HepG2 (cell line): Measurements from ENCODE around the gene NFE2L2. TPM values are rescaled to one million over a fixed set of nuclear protein-coding genes. Genes with fewer than 3 reads are reported as not detected.

ENCODE experiments used
- BRD4 ChIP-seq: sonication (generic); formaldehyde crosslinking; IDR thresholded peaks from 2 replicates; pipeline ENCODE4 v1.4.0; 2020; ENCODE audit warnings: missing genetic modification reagents
- FOXP1 ChIP-seq, 2 experiments: fragments of 450-650 bp in 1 of 2; IDR thresholded peaks; 2 replicates each; pipeline ENCODE4 v1.6.1; 2017 to 2018; ENCODE audit warnings: antibody characterized with exemption in 1 of 2
- GTF3A ChIP-seq: sonication (generic); formaldehyde crosslinking; conservative IDR thresholded peaks from 2 replicates; pipeline ENCODE4 v1.4.0; 2020; ENCODE audit warnings: mild to moderate bottlenecking, missing genetic modification reagents
- HMGA1 ChIP-seq: sonication (generic); formaldehyde crosslinking; conservative IDR thresholded peaks from 2 replicates; pipeline ENCODE4 v1.4.0; 2020; ENCODE audit warnings: missing genetic modification reagents
- HNF4G ChIP-seq, 2 experiments: sonication (generic) in 1 of 2; formaldehyde crosslinking in 1 of 2; IDR thresholded peaks; 2 replicates each; pipeline versions ENCODE4 v1.4.0 to v1.6.1; 2011 to 2020; ENCODE audit warnings: borderline replicate concordance in 2 of 2, low read depth in 2 of 2, mild to moderate bottlenecking in 2 of 2, low read length in 1 of 2, missing genetic modification reagents in 1 of 2, moderate library complexity in 1 of 2
- KDM3A ChIP-seq: IDR thresholded peaks from 2 replicates; pipeline ENCODE4 v1.6.1; 2018; ENCODE audit warnings: low read depth, missing compliant biosample characterization
- MEIS1 ChIP-seq: sonication (generic); formaldehyde crosslinking; IDR thresholded peaks from 2 replicates; pipeline ENCODE4 v1.9.0; 2021; ENCODE audit warnings: mild to moderate bottlenecking, missing genetic modification reagents, moderate library complexity, borderline replicate concordance
- SMC3 ChIP-seq: IDR thresholded peaks from 2 replicates; pipeline ENCODE4 v1.6.1; 2011; ENCODE audit warnings: low read length, improper control_type of control experiment
- SP140L ChIP-seq: sonication (generic); formaldehyde crosslinking; IDR thresholded peaks from 2 replicates; pipeline ENCODE4 v1.4.0; 2020; ENCODE audit warnings: missing genetic modification reagents, borderline replicate concordance
- ZFY ChIP-seq: sonication (generic); formaldehyde crosslinking; IDR thresholded peaks from 2 replicates; pipeline ENCODE4 v1.4.0; 2020; ENCODE audit warnings: missing genetic modification reagents
- ZNF101 ChIP-seq: sonication (generic); formaldehyde crosslinking; IDR thresholded peaks from 2 replicates; pipeline ENCODE4 v1.4.0; 2020; ENCODE audit warnings: mild to moderate bottlenecking, low read depth, missing genetic modification reagents, borderline replicate concordance
- ZNF124 ChIP-seq: sonication (generic); formaldehyde crosslinking; IDR thresholded peaks from 2 replicates; pipeline ENCODE4 v1.4.0; 2020; ENCODE audit warnings: missing genetic modification reagents
- ZNF143 ChIP-seq: sonication (generic); formaldehyde crosslinking; IDR thresholded peaks from 2 replicates; pipeline ENCODE4 v1.4.0; 2020; ENCODE audit warnings: missing genetic modification reagents
- ZNF282 ChIP-seq: fragments of 450-650 bp; IDR thresholded peaks from 2 replicates; pipeline ENCODE4 v1.6.1; 2018; ENCODE audit not compliant: partially characterized antibody
- polyA plus RNA-seq, 8 experiments: library from polyadenylated mRNA; depleted of rRNA in 3 of 8; stranded (reverse) in 7 of 8; unstranded in 1 of 8; fragments of >200 nt; fragmentation: Illumina TruSeq in 4 of 8; extraction: Trizol in 4 of 8; gene quantifications; 2 replicates each; pipeline versions ENCODE4 v1.2.1 to v1.2.3, GENCODE V29; 2011 to 2016; ENCODE audit warnings: low read depth in 4 of 8, missing spikeins in 1 of 8, mixed read lengths in 1 of 8; ENCODE audit not compliant: insufficient read depth in 1 of 8
- total RNA-seq, 5 experiments: library from RNA; depleted of rRNA; stranded (reverse); fragments of >200 nt; fragmentation: Illumina TruSeq; extraction: Trizol; gene quantifications; 2 replicates each; pipeline ENCODE4 v1.2.3, GENCODE V29; 2016; ENCODE audit warnings: low read depth in 1 of 5
- TF ChIP-seq, protein P1 (sequence below): sonication (generic); formaldehyde crosslinking; IDR thresholded peaks from 2 replicates; pipeline ENCODE4 v1.4.0; 2020; ENCODE audit warnings: missing genetic modification reagents
- TF ChIP-seq, protein P2 (sequence below): IDR thresholded peaks from 2 replicates; pipeline ENCODE4 v1.6.1; 2016
- TF ChIP-seq, protein P3 (sequence below): IDR thresholded peaks from 2 replicates; pipeline ENCODE4 v1.6.1; 2012; ENCODE audit warnings: low read length, improper control_type of control experiment
- TF ChIP-seq, protein P4 (sequence below): sonication (generic); formaldehyde crosslinking; IDR thresholded peaks from 2 replicates; pipeline ENCODE4 v1.5.1; 2020; ENCODE audit warnings: missing genetic modification reagents, mild to moderate bottlenecking, borderline replicate concordance
- TF ChIP-seq, protein P5 (sequence below): sonication (generic); formaldehyde crosslinking; IDR thresholded peaks from 2 replicates; pipeline ENCODE4 v1.4.0; 2020; ENCODE audit warnings: mild to moderate bottlenecking, missing genetic modification reagents
- TF ChIP-seq, protein P6 (sequence below): sonication (generic); IDR thresholded peaks from 2 replicates; pipeline ENCODE4 v1.6.1; 2016; ENCODE audit warnings: low read depth, borderline replicate concordance

NFE2L2 gene
- total and polyA plus RNA-seq, 2 of the 13 experiments (the other 11 are each of a cell fraction or from before 2014, with no cell fraction given): 84.6 to 215 TPM

DNA sequence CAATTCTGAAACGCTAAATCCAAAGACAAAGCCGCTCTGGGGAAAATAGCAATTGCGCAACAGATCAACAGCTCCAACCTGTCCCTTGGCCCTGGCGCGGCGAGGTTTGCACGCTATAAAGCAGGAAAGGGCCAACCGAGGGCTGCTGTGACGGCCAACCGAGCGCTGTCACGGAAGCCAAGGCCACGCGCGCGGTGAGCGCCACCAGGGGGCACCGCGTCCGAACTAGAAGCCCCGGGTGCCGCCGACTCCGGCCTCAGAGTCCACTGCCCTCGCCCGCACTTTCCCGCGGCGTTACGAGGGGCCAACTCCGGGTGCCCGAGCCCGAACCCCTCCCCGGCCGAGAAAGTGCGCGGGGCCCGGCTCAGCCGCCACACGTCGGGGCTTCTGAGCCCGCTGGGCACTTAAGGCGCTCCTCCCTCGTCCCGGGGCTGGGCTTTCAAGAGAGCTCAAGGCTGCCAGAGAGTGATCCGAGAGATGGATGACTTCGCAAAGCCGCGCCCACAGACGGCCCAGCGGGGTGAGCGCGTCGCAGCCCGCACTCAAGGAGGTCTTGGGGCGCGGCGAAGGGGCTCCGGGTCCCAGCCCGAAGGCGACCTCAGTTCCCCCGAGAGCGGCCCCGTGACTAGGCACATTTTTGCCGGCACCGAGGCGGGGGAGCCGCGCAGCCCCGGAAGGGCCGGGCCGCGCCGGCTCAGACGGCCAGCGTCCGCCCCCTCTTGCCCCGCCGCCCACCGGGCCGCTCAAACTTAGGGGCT lies 897 bp downstream of the NFE2L2 start (continued):
- TF ChIP-seq, protein P1, sequence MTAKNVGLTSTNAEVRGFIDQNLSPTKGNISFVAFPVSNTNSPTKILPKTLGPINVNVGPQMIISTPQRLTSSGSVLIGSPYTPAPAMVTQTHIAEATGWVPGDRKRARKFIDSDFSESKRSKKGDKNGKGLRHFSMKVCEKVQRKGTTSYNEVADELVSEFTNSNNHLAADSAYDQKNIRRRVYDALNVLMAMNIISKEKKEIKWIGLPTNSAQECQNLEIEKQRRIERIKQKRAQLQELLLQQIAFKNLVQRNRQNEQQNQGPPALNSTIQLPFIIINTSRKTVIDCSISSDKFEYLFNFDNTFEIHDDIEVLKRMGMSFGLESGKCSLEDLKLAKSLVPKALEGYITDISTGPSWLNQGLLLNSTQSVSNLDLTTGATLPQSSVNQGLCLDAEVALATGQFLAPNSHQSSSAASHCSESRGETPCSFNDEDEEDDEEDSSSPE (CRISPR knock-in tag): peak; percentile 88
- TF ChIP-seq HMGA1 (CRISPR knock-in tag) (no peak), MEIS1 (CRISPR knock-in tag) (peak; percentile 98), SP140L (CRISPR knock-in tag) (peak; percentile 96), ZNF143 (CRISPR knock-in tag) (no peak), ZFY (CRISPR knock-in tag) (peak; percentile 87), GTF3A (CRISPR knock-in tag) (no peak), ZNF282 (no peak), FOXP1 (IDR thresholded peaks at IDR 0.05) (peak; percentile 81; the same call in 1 of the 2 replicates), FOXP1 (CRISPR knock-in tag; IDR thresholded peaks at IDR 0.05) (peak; percentile 92), BRD4 (CRISPR knock-in tag) (peak; percentile 82), ZNF101 (peak; percentile 31; the same call in 1 of the 2 replicates), HNF4G (IDR thresholded peaks at IDR 0.05; ENCODE audit: borderline replicate concordance, low read depth, low read length) (peak; percentile 91), HNF4G (CRISPR knock-in tag; IDR thresholded peaks at IDR 0.05; ENCODE audit: borderline replicate concordance, low read depth) (peak; percentile 73; the same call in 1 of the 2 replicates), KDM3A (CRISPR knock-in tag) (peak; percentile 98), ZNF124 (peak; percentile 98), SMC3 (peak; percentile 72; the same call in 1 of the 2 replicates)
- TF ChIP-seq, protein P2, sequence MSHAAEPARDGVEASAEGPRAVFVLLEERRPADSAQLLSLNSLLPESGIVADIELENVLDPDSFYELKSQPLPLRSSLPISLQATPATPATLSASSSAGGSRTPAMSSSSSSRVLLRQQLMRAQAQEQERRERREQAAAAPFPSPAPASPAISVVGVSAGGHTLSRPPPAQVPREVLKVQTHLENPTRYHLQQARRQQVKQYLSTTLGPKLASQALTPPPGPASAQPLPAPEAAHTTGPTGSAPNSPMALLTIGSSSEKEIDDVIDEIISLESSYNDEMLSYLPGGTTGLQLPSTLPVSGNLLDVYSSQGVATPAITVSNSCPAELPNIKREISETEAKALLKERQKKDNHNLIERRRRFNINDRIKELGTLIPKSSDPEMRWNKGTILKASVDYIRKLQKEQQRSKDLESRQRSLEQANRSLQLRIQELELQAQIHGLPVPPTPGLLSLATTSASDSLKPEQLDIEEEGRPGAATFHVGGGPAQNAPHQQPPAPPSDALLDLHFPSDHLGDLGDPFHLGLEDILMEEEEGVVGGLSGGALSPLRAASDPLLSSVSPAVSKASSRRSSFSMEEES (CRISPR knock-in tag): peak; percentile 80
- TF ChIP-seq, protein P3, sequence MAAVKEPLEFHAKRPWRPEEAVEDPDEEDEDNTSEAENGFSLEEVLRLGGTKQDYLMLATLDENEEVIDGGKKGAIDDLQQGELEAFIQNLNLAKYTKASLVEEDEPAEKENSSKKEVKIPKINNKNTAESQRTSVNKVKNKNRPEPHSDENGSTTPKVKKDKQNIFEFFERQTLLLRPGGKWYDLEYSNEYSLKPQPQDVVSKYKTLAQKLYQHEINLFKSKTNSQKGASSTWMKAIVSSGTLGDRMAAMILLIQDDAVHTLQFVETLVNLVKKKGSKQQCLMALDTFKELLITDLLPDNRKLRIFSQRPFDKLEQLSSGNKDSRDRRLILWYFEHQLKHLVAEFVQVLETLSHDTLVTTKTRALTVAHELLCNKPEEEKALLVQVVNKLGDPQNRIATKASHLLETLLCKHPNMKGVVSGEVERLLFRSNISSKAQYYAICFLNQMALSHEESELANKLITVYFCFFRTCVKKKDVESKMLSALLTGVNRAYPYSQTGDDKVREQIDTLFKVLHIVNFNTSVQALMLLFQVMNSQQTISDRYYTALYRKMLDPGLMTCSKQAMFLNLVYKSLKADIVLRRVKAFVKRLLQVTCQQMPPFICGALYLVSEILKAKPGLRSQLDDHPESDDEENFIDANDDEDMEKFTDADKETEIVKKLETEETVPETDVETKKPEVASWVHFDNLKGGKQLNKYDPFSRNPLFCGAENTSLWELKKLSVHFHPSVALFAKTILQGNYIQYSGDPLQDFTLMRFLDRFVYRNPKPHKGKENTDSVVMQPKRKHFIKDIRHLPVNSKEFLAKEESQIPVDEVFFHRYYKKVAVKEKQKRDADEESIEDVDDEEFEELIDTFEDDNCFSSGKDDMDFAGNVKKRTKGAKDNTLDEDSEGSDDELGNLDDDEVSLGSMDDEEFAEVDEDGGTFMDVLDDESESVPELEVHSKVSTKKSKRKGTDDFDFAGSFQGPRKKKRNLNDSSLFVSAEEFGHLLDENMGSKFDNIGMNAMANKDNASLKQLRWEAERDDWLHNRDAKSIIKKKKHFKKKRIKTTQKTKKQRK: no peak
- TF ChIP-seq, protein P4, sequence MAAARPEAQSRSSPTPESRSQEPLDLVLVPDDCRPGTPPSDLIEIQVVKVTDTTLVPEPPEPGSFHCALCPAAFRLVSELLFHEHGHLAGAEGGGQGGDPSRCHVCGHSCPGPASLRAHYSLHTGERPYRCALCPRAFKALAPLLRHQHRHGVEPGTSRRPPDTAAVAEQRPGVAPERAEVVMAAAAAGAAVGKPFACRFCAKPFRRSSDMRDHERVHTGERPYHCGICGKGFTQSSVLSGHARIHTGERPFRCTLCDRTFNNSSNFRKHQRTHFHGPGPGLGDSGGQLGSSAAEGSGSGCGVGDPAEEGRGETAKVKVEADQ (CRISPR knock-in tag): peak; percentile 90
- TF ChIP-seq, protein P5, sequence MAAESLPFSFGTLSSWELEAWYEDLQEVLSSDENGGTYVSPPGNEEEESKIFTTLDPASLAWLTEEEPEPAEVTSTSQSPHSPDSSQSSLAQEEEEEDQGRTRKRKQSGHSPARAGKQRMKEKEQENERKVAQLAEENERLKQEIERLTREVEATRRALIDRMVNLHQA: peak; percentile 67
- TF ChIP-seq, protein P6, sequence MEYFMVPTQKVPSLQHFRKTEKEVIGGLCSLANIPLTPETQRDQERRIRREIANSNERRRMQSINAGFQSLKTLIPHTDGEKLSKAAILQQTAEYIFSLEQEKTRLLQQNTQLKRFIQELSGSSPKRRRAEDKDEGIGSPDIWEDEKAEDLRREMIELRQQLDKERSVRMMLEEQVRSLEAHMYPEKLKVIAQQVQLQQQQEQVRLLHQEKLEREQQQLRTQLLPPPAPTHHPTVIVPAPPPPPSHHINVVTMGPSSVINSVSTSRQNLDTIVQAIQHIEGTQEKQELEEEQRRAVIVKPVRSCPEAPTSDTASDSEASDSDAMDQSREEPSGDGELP: peak; percentile 83; the same call in 1 of the 2 replicates
